OCI-LY7 (cell line): ENCODE results near the gene AFDN.

Experiments used
- EZH2phosphoT487 ChIP-seq: fragments of 200-600 bp; sonication (generic); IDR thresholded peaks from 2 replicates; pipeline ENCODE4 v1.6.1; 2018; ENCODE audit warnings: low read depth, borderline replicate concordance, mild to moderate bottlenecking, mixed run types, antibody characterized with exemption, low read length, moderate library complexity, mixed read lengths
- TF ChIP-seq, protein P1 (sequence below): fragments of 200-600 bp; sonication (generic); conservative IDR thresholded peaks from 2 replicates; pipeline ENCODE4 v1.5.1; 2014; ENCODE audit warnings: mild to moderate bottlenecking, antibody characterized with exemption, low read length, moderate library complexity, mixed read lengths

DNA sequence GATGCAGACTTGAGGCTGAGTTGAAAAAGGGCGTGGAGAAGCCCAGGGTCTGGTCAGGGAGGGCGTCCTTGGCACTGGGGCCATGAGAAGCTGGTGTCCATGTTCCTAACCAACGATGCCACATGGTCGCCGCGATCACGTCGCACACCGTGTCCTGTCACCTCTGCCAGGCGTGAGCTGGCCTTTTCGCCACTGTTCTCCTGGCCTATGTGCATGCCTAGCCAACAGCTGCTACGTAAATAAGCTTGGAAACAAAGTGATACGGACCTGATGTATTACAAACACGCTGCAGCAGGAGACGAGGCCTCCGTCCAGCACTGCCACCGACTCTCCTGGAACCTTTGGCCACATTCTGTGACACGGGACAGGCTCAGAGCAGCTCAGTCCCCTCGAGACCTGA is 148.7 kb downstream of the AFDN start:
- TF ChIP-seq, protein P1, sequence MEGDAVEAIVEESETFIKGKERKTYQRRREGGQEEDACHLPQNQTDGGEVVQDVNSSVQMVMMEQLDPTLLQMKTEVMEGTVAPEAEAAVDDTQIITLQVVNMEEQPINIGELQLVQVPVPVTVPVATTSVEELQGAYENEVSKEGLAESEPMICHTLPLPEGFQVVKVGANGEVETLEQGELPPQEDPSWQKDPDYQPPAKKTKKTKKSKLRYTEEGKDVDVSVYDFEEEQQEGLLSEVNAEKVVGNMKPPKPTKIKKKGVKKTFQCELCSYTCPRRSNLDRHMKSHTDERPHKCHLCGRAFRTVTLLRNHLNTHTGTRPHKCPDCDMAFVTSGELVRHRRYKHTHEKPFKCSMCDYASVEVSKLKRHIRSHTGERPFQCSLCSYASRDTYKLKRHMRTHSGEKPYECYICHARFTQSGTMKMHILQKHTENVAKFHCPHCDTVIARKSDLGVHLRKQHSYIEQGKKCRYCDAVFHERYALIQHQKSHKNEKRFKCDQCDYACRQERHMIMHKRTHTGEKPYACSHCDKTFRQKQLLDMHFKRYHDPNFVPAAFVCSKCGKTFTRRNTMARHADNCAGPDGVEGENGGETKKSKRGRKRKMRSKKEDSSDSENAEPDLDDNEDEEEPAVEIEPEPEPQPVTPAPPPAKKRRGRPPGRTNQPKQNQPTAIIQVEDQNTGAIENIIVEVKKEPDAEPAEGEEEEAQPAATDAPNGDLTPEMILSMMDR: no peak
- TF ChIP-seq EZH2phosphoT487: no peak
